ENCODE results near the gene TYRO3.

Gene TYRO3

GRCh38 chr15:41557673-41558399 is 1.2 kb upstream of the TYRO3 start:
- H3K4me1 ChIP-seq (ENCODE audit: control insufficient read depth, insufficient read depth, low read length): peaks cover 4% of the 10 kb centered on the region
- H3K9ac ChIP-seq (ENCODE audit: low read length): no peak overlapping the region
- H3K27ac ChIP-seq (ENCODE audit: low read depth, low read length): no peak overlapping the region
- no peaks in the 10 kb centered on the region for H3K36me3 ChIP-seq (ENCODE audit: control insufficient read depth, insufficient read depth, low read length)
- H3K27me3 ChIP-seq (ENCODE audit: control insufficient read depth, insufficient read depth, low read length): peaks cover 2% of the 10 kb centered on the region
- H3K4me3 ChIP-seq (ENCODE audit: low read length): peak overlapping the region; percentile 55

- peaks cover 4% of the 10 kb centered on the region for H3K4me1 ChIP-seq (ENCODE audit: control insufficient read depth, insufficient read depth, low read length)
Observed at GRCh38 chr15:41559239-41559782, 299 bp downstream of the TYRO3 start.

GRCh38 chr15:41560572-41560874 is 1.5 kb downstream of the TYRO3 start:
- Histone ChIP-seq H3K27me3 (ENCODE audit: control insufficient read depth, insufficient read depth, low read length) (peaks cover 2% of the 10 kb centered on the region), H3K27ac (ENCODE audit: low read depth, low read length) (no peak overlapping the region), H3K9ac (ENCODE audit: low read length) (no peak overlapping the region), H3K4me3 (ENCODE audit: low read length) (no peak overlapping the region), H3K4me1 (ENCODE audit: control insufficient read depth, insufficient read depth, low read length) (peaks cover 4% of the 10 kb centered on the region), H3K36me3 (ENCODE audit: control insufficient read depth, insufficient read depth, low read length) (no peaks in the 10 kb centered on the region)

More at GRCh38 chr15:41559239-41559782, 299 bp downstream of the TYRO3 start:
- no peaks in the 10 kb centered on the region for H3K36me3 ChIP-seq (ENCODE audit: control insufficient read depth, insufficient read depth, low read length)
- H3K4me3 ChIP-seq (ENCODE audit: low read length): peak overlapping the region; percentile 61
- peaks cover 2% of the 10 kb centered on the region for H3K27me3 ChIP-seq (ENCODE audit: control insufficient read depth, insufficient read depth, low read length)
- H3K9ac ChIP-seq (ENCODE audit: low read length): peak overlapping the region; percentile 36
- no peak overlapping the region for H3K27ac ChIP-seq (ENCODE audit: low read depth, low read length)

- no peak overlapping the region for H3K4me3 ChIP-seq (ENCODE audit: low read length)
- peaks cover 4% of the 10 kb centered on the region for H3K4me1 ChIP-seq (ENCODE audit: control insufficient read depth, insufficient read depth, low read length)
- H3K9ac ChIP-seq (ENCODE audit: low read length): no peak overlapping the region
- no peaks in the 10 kb centered on the region for H3K36me3 ChIP-seq (ENCODE audit: control insufficient read depth, insufficient read depth, low read length)
- H3K27ac ChIP-seq (ENCODE audit: low read depth, low read length): no peak overlapping the region
- H3K27me3 ChIP-seq (ENCODE audit: control insufficient read depth, insufficient read depth, low read length): peaks cover 2% of the 10 kb centered on the region
Observed at GRCh38 chr15:41561104-41561776, 2.2 kb downstream of the TYRO3 start.

GRCh38 chr15:41561777-41562145 is 2.7 kb downstream of the TYRO3 start:
- Histone ChIP-seq H3K4me1 (ENCODE audit: control insufficient read depth, insufficient read depth, low read length) (peaks cover 4% of the 10 kb centered on the region), H3K27me3 (ENCODE audit: control insufficient read depth, insufficient read depth, low read length) (peaks cover 2% of the 10 kb centered on the region), H3K4me3 (ENCODE audit: low read length) (no peak overlapping the region), H3K36me3 (ENCODE audit: control insufficient read depth, insufficient read depth, low read length) (no peaks in the 10 kb centered on the region), H3K9ac (ENCODE audit: low read length) (no peak overlapping the region), H3K27ac (ENCODE audit: low read depth, low read length) (peak overlapping the region; percentile 40)

GRCh38 chr15:41562244-41562643 is 3.2 kb downstream of the TYRO3 start:
- Histone ChIP-seq H3K27ac (ENCODE audit: low read depth, low read length) (peak overlapping the region; percentile 40), H3K27me3 (ENCODE audit: control insufficient read depth, insufficient read depth, low read length) (peaks cover 2% of the 10 kb centered on the region), H3K4me3 (ENCODE audit: low read length) (no peak overlapping the region), H3K36me3 (ENCODE audit: control insufficient read depth, insufficient read depth, low read length) (no peaks in the 10 kb centered on the region), H3K4me1 (ENCODE audit: control insufficient read depth, insufficient read depth, low read length) (peaks cover 4% of the 10 kb centered on the region), H3K9ac (ENCODE audit: low read length) (no peak overlapping the region)

- Histone ChIP-seq H3K36me3 (ENCODE audit: control insufficient read depth, insufficient read depth, low read length) (no peaks in the 10 kb centered on the region), H3K9ac (ENCODE audit: low read length) (no peak overlapping the region), H3K4me3 (ENCODE audit: low read length) (no peak overlapping the region), H3K27ac (ENCODE audit: low read depth, low read length) (no peak overlapping the region), H3K27me3 (ENCODE audit: control insufficient read depth, insufficient read depth, low read length) (peaks cover 2% of the 10 kb centered on the region), H3K4me1 (ENCODE audit: control insufficient read depth, insufficient read depth, low read length) (peaks cover 4% of the 10 kb centered on the region)
Observed at GRCh38 chr15:41562784-41563198, 3.8 kb downstream of the TYRO3 start.

GRCh38 chr15:41564286-41564959 is 5.4 kb downstream of the TYRO3 start:
- H3K27ac ChIP-seq (ENCODE audit: low read depth, low read length): no peak overlapping the region
- no peaks in the 10 kb centered on the region for H3K36me3 ChIP-seq (ENCODE audit: control insufficient read depth, insufficient read depth, low read length)
- H3K27me3 ChIP-seq (ENCODE audit: control insufficient read depth, insufficient read depth, low read length): peaks cover 2% of the 10 kb centered on the region
- H3K4me3 ChIP-seq (ENCODE audit: low read length): no peak overlapping the region
- H3K4me1 ChIP-seq (ENCODE audit: control insufficient read depth, insufficient read depth, low read length): no peaks in the 10 kb centered on the region
- H3K9ac ChIP-seq (ENCODE audit: low read length): no peak overlapping the region

GRCh38 chr15:41564960-41565502 is 6.0 kb downstream of the TYRO3 start:
- Histone ChIP-seq H3K4me3 (ENCODE audit: low read length) (no peak overlapping the region), H3K27ac (ENCODE audit: low read depth, low read length) (no peak overlapping the region), H3K27me3 (ENCODE audit: control insufficient read depth, insufficient read depth, low read length) (peaks cover 2% of the 10 kb centered on the region), H3K36me3 (ENCODE audit: control insufficient read depth, insufficient read depth, low read length) (no peaks in the 10 kb centered on the region), H3K9ac (ENCODE audit: low read length) (no peak overlapping the region), H3K4me1 (ENCODE audit: control insufficient read depth, insufficient read depth, low read length) (no peaks in the 10 kb centered on the region)

GRCh38 chr15:41565702-41566101 is 6.7 kb downstream of the TYRO3 start:
- H3K27ac ChIP-seq (ENCODE audit: low read depth, low read length): no peak overlapping the region
- H3K4me1 ChIP-seq (ENCODE audit: control insufficient read depth, insufficient read depth, low read length): no peaks in the 10 kb centered on the region
- no peaks in the 10 kb centered on the region for H3K36me3 ChIP-seq (ENCODE audit: control insufficient read depth, insufficient read depth, low read length)
- H3K27me3 ChIP-seq (ENCODE audit: control insufficient read depth, insufficient read depth, low read length): peaks cover 2% of the 10 kb centered on the region
- H3K9ac ChIP-seq (ENCODE audit: low read length): no peak overlapping the region
- H3K4me3 ChIP-seq (ENCODE audit: low read length): no peak overlapping the region

GRCh38 chr15:41566121-41566885 is 7.3 kb downstream of the TYRO3 start:
- no peak overlapping the region for H3K4me3 ChIP-seq (ENCODE audit: low read length)
- no peak overlapping the region for H3K27ac ChIP-seq (ENCODE audit: low read depth, low read length)
- H3K27me3 ChIP-seq (ENCODE audit: control insufficient read depth, insufficient read depth, low read length): no peaks in the 10 kb centered on the region
- no peak overlapping the region for H3K9ac ChIP-seq (ENCODE audit: low read length)
- H3K36me3 ChIP-seq (ENCODE audit: control insufficient read depth, insufficient read depth, low read length): no peaks in the 10 kb centered on the region
- H3K4me1 ChIP-seq (ENCODE audit: control insufficient read depth, insufficient read depth, low read length): no peaks in the 10 kb centered on the region

- H3K27ac ChIP-seq (ENCODE audit: low read depth, low read length): no peak overlapping the region
- no peaks in the 10 kb centered on the region for H3K36me3 ChIP-seq (ENCODE audit: control insufficient read depth, insufficient read depth, low read length)
- no peaks in the 10 kb centered on the region for H3K27me3 ChIP-seq (ENCODE audit: control insufficient read depth, insufficient read depth, low read length)
- no peak overlapping the region for H3K4me3 ChIP-seq (ENCODE audit: low read length)
- no peaks in the 10 kb centered on the region for H3K4me1 ChIP-seq (ENCODE audit: control insufficient read depth, insufficient read depth, low read length)
- H3K9ac ChIP-seq (ENCODE audit: low read length): no peak overlapping the region
Observed at GRCh38 chr15:41567261-41567660, 8.2 kb downstream of the TYRO3 start.

All from rectal smooth muscle tissue (tissue), 1 donor.